ENCODE data around the gene SLC35F5. TPM values are rescaled to one million over a fixed set of nuclear protein-coding genes. Genes with fewer than 3 reads are reported as not detected.
"Not testable (repeated sequence)": the region's sequence is repeated elsewhere in the genome, so short reads cannot be mapped to it uniquely, and the experiment has no call there.

Gene SLC35F5
- 126 and 156 TPM in 2 replicates for total RNA-seq (2014; rRNA removed; shearing (Covaris generic); ENCODE audit: low replicate concordance)

- DNase-seq (ENCODE audit: low read depth) = peak; percentile 90
- in situ Hi-C loops (cut with HindIII; ENCODE audit: low pct_unique_long_range_greater_than_20kb, low sequenced_read_pairs) = no loop called here
Measured at GRCh38 chr2:113756355-113757137, at the start of gene SLC35F5. Gene SLC35F5 (minus strand): TSS chr2:113756642. CDS start chr2:113756409, 233 bp downstream.

GRCh38 chr2:113799375-113799774, 42.9 kb upstream of the SLC35F5 start:
- in situ Hi-C loops (cut with HindIII; ENCODE audit: low pct_unique_long_range_greater_than_20kb, low sequenced_read_pairs) = no loop called here
- DNase-seq (ENCODE audit: low read depth) = no peak

- in situ Hi-C loops (cut with HindIII; ENCODE audit: low pct_unique_long_range_greater_than_20kb, low sequenced_read_pairs) = no loop called here
- DNase-seq (ENCODE audit: low read depth) = no peak
Measured at GRCh38 chr2:113797237-113797636, 40.8 kb upstream of the SLC35F5 start.

- in situ Hi-C loops (cut with HindIII; ENCODE audit: low pct_unique_long_range_greater_than_20kb, low sequenced_read_pairs) = no loop called here
- DNase-seq (ENCODE audit: low read depth) = no peak
Measured at GRCh38 chr2:113796592-113797175, 40.2 kb upstream of the SLC35F5 start.

- in situ Hi-C loops (cut with HindIII; ENCODE audit: low pct_unique_long_range_greater_than_20kb, low sequenced_read_pairs) = no loop called here
- peak; percentile 52 for DNase-seq (ENCODE audit: low read depth)
Measured at GRCh38 chr2:113795405-113795920, 39.0 kb upstream of the SLC35F5 start.

GRCh38 chr2:113791697-113792590, 35.5 kb upstream of the SLC35F5 start:
- DNase-seq (ENCODE audit: low read depth) = peak; percentile 97
- in situ Hi-C loops (cut with HindIII; ENCODE audit: low pct_unique_long_range_greater_than_20kb, low sequenced_read_pairs) = no loop called here

DNA sequence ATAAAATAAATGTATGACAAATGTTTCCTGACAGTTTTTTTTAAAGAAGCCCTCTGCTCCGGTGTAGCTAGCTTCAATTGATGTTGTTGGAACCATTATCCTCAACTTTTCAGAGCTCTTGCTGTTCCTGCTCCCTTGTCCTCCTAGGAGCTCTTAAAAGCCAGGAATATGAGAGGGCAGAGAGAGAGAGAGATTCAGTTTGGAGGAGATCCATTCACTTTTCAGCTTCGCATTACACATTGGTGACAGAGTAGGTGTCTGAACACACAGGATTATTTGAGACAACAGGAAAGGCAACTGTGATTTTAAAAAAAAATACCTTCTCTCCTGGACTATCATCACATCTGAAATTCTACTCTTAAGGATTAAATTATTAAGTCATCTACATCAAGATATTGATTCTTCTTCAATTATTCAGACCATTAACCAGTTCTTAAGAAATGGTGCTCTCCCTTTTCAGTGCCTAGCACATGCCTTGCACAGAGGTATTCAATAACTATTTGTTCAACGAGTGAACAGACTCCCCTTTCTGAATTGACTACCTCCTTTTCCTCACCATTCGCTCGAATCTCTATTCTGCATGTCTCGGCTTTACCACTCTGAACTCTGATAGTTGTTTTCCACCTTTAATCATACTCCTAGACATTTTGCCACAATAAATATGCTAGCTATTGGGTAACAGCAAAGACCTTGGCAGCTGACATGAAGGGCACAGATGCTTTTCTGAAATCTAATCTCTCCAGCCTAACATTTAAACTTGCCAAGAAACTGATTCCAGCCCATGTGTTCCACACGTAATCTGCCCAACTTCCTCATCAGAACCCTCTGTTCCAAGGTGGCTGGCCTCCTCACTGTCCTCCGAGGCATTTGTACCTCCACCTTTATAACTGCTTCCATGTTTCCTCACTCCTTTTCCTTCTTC, 28.6 kb upstream of the SLC35F5 start:
- in situ Hi-C loops (cut with HindIII; ENCODE audit: low pct_unique_long_range_greater_than_20kb, low sequenced_read_pairs) = no loop called here
- DNase-seq (ENCODE audit: low read depth) = no peak

- in situ Hi-C loops (cut with HindIII; ENCODE audit: low pct_unique_long_range_greater_than_20kb, low sequenced_read_pairs) = no loop called here
- DNase-seq (ENCODE audit: low read depth) = no peak
Measured at GRCh38 chr2:113780472-113780871, 24.0 kb upstream of the SLC35F5 start.

GRCh38 chr2:113777371-113777770, 20.9 kb upstream of the SLC35F5 start:
- in situ Hi-C loops (cut with HindIII; ENCODE audit: low pct_unique_long_range_greater_than_20kb, low sequenced_read_pairs) = no loop called here
- peak; percentile 40 for DNase-seq (ENCODE audit: low read depth)

DNA sequence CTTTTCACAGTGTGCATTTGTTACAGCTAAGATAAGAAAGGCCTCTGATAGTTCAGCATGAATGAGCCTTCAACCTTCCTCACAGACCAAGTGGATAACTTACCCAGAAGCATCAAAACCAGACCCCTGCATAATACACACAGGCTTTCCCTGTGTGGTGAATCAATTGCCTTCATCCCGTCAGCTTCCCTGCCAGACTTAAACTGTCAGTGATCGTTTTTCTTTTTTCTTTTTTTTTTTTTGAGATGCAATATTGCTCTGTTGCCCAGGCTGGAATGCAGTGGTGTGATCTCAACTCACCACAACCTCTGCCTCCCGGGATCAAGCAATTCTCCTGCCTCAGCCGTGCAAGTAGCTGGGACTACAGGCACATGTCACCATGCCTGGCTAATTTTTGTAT, 20.5 kb upstream of the SLC35F5 start:
- in situ Hi-C loops (cut with HindIII; ENCODE audit: low pct_unique_long_range_greater_than_20kb, low sequenced_read_pairs) = no loop called here
- peak; percentile 57 for DNase-seq (ENCODE audit: low read depth)

- in situ Hi-C loops (cut with HindIII; ENCODE audit: low pct_unique_long_range_greater_than_20kb, low sequenced_read_pairs); DNase-seq (ENCODE audit: low read depth): not testable (repeated sequence)
Measured at GRCh38 chr2:113774616-113775015, 18.2 kb upstream of the SLC35F5 start.

- in situ Hi-C loops (cut with HindIII; ENCODE audit: low pct_unique_long_range_greater_than_20kb, low sequenced_read_pairs) = no loop called here
- DNase-seq (ENCODE audit: low read depth) = peak; percentile 18
Measured at GRCh38 chr2:113770929-113771328, 14.5 kb upstream of the SLC35F5 start.

DNA sequence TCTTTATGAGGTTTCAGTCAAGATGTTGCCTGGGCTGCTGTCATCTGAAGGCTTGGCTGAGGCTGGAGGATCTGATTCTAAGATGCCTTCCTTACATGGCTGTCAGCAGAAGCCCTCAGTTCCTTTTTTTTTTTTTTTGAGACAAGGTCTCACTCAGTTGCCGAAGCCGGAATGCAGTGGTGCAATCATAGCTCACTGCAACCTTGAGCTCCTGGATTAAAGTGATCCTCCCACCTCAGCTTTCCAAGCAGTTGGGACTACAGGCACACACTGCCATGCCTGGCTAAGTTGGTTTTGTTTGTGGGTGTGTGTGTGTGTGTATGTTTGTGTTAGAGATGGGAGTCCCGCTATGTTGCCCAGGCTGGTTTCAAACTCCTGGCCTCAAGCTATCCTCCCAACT, 13.1 kb upstream of the SLC35F5 start:
- no peak for DNase-seq (ENCODE audit: low read depth)
- in situ Hi-C loops (cut with HindIII; ENCODE audit: low pct_unique_long_range_greater_than_20kb, low sequenced_read_pairs) = no loop called here

- DNase-seq (ENCODE audit: low read depth) = no peak
- in situ Hi-C loops (cut with HindIII; ENCODE audit: low pct_unique_long_range_greater_than_20kb, low sequenced_read_pairs) = no loop called here
Measured at GRCh38 chr2:113768770-113769169, 12.3 kb upstream of the SLC35F5 start.

DNA sequence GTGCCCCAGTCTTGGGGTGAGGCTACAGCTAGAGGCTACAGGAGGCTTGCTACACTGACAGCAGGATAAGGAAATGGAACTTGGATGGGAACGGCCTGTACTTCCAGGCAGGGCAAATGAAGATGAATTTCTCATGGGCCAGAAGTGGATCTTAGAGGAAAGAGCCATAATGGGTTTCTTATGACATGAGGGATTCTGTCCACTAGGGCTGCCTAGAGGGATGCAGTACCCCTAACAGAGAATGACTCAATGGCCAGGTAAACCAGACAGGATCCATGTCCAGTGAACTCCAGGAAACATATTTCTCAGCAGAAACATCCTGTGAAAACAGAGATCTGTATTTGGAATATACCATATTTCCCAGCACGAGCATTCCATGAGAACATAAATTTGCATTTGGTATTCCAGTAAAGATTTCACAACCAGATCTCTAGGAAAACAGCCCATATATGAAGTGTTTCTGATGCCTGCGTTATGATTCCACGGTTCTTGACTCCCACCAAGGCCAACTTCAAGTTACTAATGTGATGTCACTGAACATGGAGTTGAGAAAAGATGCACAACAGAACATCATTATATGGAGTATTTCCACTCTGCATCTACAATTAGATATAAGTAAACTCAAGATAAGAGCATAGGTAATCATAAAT, 11.5 kb upstream of the SLC35F5 start:
- in situ Hi-C loops (cut with HindIII; ENCODE audit: low pct_unique_long_range_greater_than_20kb, low sequenced_read_pairs) = no loop called here
- DNase-seq (ENCODE audit: low read depth) = no peak

- no peak for DNase-seq (ENCODE audit: low read depth)
- in situ Hi-C loops (cut with HindIII; ENCODE audit: low pct_unique_long_range_greater_than_20kb, low sequenced_read_pairs) = no loop called here
Measured at GRCh38 chr2:113765276-113765675, 8.8 kb upstream of the SLC35F5 start.

DNA sequence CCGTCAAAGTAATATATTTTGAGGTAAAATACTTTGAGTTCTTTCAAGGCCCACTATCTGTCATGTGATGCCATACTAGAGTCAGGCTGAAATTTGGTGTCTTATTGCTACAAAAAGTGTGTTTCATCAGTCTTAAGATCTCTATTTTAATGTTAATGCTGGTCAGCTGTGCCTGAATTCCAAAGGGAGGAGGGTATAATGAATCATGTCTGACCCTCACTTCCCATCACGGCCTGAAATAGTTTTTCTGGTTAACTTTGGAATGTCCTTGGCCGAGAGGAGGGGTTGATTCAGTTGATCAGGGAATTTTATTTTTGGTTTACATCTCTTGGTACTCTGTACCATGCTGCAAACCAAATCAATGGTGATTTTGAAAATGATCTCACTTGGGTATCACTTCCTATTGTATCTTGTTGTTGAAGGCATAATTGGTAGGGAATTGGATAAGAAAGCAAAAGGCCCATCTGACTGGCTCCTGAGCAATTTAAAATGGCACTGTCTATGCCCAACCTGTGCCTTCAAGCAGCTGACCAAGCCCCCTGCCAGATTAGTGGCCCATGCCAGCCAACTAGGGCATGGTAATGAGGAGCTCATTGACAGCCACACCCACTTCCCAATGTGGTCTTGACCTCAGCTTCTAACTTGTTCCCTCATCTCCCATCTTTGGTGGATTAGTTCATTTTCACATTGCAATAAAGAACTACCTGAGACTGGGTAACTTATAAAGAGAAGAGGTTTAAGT, 6.1 kb upstream of the SLC35F5 start:
- in situ Hi-C loops (cut with HindIII; ENCODE audit: low pct_unique_long_range_greater_than_20kb, low sequenced_read_pairs) = no loop called here
- peak; percentile 21 for DNase-seq (ENCODE audit: low read depth)
